HG03460 (cell line): ENCODE measurements around the gene FBN1.

ENCODE experiments used
- ATAC-seq: cut with Tn5 transposase; IDR thresholded peaks from one replicate; pipeline ENCODE4 v1.9.1; 2021; ENCODE audit not compliant: unreplicated experiment

Gene FBN1

DNA sequence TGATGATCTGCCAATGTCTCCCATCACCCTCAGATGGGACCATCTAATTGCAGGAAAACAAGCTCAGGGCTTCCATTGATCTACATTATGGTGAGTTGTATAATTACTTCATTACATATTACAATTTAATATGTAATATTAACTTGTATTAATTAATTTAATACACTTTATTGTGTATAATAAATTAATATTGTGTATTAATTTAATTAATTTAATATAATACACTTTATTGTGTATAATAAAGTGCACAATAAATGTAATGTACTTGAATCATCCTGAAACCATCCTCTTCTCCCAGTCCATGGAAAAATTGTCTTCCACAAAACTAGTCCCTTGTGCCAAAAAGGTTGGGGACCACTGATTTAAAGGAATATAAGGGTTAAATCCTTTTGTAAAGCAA, 123.4 kb downstream of the FBN1 start:
- no peak for ATAC-seq

DNA sequence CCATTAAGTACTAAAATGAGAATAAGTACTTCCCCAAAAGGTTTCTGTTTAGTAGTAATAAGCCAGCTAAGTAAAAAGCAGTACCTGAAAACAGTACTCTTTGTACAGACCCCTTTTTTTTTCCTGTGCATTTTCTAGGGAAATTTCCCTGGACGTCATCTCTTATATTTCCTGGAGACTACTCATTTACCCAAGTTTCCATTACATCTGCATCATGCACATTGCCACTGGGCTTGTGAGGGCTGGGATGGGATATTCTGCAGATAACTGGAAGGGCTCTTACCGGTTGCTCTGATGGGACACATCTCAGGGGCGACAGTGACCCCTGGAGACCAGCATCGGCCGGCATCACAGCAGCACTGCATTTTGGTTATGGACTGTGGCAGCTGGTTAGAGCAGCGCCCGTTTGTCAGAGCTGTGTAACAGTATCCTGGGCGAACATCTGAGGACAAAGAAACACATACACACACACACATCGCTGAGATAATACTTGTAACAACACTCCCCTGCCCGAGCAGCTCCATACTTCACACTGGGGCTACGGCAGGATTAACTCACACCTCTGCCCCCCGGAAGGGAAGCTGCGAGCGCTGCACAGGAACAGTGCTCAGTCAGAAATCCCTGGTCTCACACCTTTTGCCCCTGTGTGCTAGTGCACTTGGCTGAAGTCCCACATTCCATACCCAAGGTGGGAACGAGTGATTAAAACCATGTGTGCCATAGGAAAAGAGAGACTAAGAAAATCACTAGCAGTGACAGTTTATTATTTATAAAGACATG, 124.9 kb downstream of the FBN1 start:
- no peak for ATAC-seq

DNA sequence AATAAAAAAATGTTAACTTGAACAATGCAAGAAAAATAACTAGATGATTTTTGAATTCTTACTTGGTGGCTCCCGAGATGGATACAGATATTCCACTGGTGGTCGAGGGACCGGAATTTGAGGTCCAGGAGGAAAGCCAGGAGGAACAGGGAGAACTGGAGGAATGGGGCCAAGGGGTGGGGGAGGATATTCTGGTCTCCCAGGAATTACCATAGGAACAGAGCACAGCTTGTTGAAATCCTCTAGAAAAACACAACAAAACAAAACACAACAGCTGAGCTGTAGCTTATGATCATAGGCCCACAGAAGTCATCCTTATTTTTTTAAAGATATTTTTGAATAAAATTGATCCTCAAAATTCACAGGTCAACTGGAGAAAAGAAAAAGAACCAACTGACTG, 129.4 kb downstream of the FBN1 start:
- ATAC-seq, result no peak

DNA sequence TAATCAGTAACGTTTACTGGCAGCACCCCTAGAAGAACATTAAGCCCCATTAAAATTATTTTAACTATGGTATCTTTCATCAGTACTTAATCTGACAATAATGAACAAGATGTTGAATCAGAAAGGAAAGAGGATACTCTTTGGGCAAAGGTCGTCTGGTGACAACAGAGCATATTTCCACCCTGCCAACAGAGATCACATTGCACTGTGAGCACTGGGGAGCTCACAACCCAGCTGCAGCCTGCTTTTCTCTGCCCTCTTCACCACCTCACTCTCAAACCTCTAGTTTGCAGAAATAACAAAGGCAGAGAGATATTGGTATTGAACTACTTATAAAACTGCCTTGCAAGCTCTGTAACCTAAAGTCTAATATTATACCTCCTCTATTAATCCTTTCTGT, 130.0 kb downstream of the FBN1 start:
- ATAC-seq, result no peak

DNA sequence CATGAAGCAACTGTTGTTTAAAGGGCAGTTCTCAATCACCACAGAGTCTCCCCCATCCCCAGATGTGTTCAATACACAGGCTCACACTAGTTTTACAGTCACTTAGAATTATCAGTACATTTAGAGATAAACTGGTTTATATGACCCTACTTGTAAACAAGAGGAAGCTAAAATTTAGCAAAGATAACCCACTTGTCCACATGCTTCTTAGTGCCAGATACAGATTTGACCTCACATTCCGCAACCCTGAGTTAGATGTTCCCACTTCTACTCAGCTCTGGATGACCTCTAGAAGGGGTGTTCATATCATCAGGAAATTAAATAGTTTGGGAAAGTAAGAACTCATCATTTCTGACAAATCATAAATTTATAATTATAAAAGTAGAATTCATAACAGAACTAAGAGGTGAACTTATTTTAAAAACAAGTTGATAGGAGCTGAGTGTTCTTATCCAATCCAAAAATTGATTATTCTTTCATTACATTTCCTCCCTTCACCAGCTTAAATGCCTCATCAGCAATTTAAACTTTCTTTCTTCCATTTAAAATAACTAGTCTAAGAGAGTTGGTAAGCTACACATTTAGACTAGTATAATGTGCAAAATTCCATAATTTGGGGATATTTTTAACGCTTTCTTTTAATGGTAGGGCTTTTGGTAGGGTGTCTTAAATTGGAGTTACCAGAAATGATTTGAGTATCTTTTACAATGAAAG, 131.2 kb downstream of the FBN1 start:
- ATAC-seq, result no peak

DNA sequence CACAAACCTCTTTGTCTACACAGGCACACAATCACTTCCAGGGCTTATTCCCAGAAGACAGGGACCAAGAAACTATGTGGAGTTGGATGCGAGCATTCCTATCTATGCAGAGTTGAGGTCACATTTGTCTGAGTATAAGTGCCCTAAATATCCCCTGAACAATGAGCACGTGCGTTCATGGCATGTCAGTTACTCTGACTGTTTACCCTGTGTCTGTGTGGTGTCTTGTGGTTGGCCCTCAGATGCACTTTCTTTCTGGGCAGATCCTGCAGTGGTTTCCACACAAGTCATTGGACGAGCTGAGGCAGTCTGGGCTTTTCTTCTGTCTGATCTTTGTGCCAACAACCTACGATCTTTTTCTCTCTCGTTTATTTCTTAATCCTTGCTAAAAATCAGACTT, 134.5 kb downstream of the FBN1 start:
- ATAC-seq, result no peak

DNA sequence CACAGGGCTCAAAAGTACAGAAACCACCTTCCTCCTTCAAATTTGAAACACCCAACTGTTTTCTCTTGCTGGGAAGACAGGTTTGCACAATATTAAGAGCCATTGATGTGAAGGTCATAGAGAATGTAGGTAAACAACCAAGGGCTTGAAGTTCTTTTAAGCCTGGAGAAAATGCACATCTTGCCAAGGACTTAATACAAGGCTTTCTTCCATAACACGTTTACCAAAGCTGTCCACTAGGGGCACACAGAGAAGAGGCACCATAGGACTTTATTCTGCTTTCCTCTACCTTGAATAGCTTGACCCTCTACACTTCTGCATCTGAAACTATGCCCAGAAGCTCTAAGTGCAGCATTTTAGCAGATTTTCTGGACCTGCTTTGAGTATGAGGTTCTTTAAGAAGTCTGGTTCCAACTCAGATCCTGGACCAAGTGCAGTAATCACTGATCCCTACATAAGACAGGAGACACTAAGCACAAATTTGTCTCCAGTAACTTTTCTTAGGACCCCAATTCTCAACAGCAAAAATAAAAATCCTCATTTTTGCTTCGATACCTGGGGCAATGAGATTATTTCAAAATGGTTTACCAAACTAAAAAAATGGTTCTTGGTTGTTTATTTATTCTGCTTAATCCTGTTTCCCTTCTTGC, 138.0 kb downstream of the FBN1 start:
- peak; percentile 75 for ATAC-seq

DNA sequence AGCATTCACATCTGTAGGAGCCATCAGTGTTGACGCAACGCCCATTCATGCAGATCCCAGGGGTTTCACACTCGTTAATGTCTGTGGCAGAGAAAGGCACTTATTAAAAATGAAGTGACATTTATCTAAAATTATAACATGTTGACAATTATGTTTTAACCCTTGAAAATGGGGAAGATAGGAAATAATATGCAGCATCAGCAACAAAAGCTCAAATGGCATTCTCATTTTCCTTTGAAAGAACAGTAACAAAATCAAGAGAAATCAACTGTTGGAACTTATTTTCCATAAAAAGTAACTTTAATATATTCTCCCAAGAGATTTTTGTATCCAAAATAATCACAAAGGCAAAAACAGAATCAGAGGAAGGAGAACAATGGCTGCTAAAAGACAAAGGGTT, 140.4 kb downstream of the FBN1 start:
- no peak for ATAC-seq

DNA sequence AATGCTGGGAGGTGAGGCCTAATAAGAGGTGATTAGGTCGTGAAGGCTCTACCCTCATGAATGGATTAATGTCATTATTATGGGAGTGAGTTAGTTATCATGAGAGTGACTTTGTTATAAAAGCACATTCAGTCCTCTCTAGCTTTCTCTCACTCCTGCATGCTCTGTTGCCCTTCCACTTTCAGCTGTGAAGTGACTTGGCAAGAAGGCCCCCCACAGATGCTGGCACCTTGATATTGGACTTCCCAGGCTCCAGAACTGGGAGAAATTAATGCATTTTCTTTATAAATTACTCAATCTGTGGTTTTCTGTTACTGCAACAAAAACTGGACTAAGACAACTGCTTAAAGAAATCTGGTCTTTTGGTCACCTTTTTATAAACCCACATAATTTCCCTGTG, 144.3 kb downstream of the FBN1 start:
- ATAC-seq, result peak; percentile 56

DNA sequence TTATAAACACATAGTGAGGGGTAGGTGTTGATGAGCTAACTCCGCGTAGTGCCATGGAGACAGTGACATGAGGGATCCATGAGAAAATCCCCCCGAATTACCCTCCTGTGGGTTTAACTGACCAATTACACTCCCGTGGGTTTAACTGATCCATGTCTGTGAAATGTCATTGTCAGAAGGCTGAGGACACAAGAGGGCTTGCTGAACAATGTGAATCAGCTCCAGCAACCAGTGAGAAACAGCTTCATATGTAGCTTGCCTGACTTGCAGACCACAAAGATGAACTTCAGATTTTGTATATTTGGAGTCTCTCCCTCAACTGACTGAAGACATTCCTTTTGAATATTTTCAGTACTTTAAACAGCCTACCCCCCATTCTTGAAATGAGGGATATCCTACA, 144.9 kb downstream of the FBN1 start:
- no peak for ATAC-seq

DNA sequence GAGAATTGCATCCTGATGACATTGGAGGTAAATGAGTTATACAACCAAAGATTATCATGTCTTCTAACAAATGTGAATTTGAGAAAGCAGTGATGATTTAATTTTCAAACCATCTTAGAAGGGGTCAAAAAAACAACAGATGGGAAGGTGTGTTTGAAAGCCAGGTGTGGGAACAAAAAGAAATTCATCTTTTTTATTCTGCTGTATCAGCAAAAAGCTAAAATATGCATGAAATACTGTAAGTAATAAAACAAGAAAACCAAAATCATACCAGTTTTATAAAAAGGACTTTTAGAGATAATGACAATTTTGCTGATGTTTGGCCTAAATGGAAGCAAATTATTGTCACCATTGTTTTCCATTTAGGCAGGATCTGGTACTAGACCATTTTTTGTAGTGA, 145.5 kb downstream of the FBN1 start:
- no peak for ATAC-seq

DNA sequence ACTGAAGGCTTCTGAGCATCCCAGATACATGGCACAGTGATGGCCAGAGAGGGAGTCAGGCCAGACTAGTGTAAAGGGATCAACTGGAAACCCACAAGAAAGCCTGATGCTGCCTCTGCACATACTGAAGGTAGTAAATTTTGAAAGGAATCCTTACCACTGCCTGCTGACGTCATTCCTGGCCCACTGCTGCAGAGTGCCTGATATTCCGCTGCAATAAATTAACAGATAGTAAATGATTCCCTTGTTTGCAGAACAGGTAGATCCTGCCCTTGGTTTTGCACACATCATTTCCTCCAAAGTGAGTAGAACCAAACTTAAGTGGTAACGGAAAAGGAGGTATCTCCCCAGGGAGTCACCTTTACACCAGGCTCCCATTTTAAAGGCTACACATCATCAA, 146.7 kb downstream of the FBN1 start:
- no peak for ATAC-seq

DNA sequence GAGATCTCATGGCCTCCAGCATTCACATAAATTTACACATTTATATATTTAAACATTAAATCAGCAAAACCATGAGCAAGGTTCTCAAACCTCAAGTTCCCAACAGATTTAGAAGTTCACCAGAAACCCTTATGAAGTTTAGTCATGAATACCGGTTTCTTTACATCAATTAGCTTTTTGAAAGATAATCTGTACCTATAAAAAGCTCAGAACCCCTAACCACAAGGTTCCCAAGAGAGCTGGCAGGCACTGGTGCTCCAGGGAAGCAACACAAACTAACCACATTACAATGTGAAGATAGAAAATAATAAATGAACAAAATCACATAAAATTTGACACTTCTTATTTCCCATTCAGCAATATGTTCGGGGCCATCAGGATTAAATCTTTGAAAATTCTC, 150.9 kb downstream of the FBN1 start:
- no peak for ATAC-seq

DNA sequence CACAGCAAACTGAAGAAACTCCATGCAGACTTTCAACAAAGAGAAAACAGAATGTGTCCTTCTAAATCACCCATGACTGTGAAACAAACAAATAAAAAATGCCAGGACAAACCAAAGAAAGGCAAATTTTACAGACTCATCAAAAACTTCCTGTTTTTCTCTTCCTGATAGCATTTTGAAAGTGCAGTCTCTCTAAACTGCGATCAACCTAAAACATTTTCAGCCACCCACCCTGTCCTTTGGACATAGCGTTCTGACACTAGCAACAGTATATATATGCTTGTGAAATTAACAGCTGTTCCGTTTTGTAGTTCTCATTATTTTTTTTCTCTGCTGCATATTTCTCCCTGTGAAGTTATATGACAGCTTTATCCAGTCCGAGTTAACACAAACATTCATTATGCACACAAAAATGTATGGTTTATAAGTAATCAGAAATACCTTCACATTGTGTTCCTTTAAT, 151.7 kb downstream of the FBN1 start:
- no peak for ATAC-seq

DNA sequence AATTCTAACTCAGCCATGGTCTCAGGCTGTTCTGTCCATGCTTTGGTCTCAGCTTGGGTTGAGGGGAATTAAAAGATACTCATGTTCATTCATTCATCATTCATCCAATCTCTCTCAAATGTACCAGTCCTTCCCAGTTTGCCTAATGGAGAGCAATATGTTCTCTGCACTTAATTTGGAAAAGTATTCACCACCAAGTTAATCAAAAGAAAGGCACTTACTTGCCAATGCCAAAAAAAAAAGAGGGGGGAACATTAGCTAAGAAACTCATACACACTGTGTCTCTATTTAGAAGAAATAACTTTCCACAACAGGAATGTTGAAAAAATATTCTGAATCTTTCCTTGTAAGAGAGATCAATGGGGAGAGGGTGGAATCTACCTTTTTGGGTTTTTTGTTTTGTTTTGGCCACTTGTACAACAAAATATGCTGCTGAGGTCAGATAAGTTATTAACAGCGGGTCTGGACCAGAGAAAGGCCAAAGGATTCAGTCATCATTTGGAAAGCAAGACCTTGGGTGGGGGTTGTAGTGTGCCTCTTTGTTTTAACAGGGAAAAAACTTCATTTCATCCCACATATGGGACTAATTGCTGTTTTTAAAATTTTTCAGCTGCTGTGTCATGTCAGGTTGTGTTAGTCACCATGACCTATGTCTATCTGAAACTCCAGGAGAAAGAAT, 152.3 kb downstream of the FBN1 start:
- no peak for ATAC-seq

DNA sequence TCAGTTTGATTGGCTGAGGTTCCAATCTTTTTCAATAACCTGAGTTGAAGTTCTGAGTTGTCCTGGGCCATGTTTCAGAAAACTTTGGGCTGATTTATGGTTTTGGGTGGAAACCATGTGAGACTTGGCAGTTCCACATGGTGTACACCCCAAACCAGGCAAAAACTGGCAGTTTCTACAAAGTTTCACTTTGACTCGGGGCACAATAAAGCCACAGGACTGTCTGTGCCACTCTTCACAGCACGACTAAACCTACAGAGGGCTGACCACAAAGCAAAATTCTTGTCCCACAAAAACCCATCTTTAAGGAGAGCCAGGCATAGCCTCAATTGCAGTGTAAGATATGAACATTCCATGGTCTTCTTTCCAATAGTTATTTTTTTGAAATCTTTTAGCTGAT, 159.3 kb downstream of the FBN1 start:
- no peak for ATAC-seq

DNA sequence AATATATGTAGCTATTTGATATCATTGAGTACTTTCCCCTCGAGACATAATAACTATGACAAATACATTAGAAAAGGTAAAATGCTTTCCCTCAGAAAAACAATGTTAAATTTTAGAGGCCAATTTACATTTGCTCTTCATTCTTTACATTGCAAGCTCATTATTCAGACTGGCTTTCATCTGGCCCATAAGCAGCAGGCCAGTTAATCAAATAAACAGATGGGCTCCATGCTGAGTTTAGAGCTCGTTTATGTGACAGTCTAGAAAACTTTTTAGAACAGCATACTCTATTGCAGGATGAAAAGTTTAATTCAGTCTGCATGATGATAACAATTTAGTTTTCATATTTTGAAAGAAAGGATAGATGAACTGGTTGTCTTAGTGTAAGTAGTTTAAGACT, 163.7 kb downstream of the FBN1 start:
- ATAC-seq, result no peak

DNA sequence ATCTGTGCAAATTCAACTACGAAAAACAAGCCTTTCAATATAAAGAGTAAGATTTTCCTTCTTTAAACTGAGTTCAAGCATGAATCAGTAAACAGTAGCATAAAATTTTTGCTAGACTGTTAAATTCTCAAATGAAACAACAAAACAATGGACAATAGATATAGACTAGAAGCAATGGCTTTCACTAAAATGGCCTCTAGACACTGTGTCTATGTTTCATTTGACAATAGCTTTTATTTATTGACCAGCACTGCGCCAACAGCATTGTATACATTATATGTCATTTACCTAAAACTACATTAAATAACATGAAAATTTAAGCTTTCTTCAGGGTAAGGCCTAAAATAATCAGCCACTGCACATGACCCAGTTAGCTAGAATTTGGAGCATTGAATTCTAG, 165.8 kb downstream of the FBN1 start:
- no peak for ATAC-seq

DNA sequence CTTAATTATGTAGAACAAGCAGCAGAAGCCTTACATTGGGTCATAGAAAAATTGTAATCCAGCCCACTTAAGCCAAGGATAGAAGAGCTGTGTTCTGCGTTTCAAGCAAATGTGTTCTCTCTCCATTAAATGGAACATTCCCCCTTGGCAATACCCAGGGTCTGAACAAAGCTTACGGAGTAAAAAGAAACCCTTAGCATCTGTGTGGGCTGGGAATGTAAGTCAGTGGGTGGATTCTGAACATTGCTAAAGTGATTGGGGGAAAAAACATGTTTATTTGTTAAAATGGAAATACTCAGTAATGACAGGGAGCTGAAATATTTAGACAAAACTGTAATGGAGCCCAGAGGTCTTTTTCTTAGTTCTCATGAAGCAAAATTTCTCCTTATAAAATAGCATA, 166.9 kb downstream of the FBN1 start:
- ATAC-seq, result no peak

DNA sequence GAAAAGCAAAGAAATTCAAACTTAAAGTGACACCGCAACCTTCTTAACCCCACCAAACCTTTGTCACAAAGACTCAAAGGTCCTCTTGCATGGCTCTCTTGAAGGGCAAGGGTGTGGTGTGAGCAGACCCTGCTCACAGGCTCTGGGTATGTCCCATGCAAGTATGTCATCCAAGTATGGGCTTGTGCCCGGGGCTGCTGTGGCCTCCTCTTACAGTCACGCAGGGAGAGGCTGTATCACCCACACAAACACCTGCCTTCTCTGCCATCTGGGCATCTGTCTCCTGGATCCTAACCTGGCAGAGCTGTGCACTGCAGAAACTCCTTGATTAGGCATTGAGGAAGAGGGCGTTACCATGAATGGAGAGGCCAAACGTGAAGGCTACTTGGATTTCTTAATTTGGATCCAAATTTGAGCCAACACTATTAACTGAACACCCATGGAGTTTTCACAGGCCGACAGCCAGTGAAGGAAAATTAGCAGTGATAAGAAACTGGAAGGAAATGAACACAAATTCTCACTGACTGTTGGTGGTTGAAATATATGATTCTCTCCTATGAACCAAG, 167.6 kb downstream of the FBN1 start:
- no peak for ATAC-seq
